ENCODE results near the gene SORCS2.

Gene SORCS2

DNA sequence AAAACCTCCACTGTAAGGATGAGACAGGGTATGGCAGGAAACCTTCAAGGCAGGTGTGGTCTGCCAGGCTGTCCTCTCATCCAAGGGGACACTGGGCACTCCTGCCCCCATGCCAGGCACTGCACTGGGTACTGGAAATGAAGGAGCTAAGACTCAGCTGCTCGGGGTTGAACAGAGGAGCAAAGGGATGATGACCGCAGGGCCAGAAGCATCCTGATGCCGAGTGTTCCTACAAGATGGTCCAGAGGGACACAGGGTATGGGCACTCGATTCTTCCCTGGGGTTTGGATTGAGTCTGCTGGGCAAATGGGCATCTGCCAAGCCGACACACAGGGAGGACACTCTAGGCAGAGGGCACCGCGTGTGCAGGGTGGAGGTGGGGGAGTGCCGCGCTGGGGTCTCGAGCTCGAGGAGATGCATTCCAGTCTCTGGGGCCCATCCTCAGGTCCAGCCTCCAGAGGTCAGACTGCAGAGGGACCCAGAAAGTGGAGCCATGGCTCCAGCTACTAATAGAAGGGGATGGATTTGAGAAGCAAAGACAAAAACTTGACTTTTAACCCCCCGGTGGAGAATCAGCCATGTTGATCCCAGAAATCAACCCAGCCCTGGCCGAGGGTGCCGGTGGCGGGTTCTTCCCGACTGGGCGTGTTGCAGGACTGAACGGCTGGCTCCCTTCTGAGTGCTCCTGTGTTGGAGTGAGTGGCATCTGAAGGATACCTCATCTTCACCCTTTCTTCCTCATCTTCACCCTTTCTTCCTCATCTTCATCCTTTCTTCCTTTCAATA, 500.3 kb downstream of the SORCS2 start:
- DNase-seq (ENCODE audit: low read depth): no peak

DNA sequence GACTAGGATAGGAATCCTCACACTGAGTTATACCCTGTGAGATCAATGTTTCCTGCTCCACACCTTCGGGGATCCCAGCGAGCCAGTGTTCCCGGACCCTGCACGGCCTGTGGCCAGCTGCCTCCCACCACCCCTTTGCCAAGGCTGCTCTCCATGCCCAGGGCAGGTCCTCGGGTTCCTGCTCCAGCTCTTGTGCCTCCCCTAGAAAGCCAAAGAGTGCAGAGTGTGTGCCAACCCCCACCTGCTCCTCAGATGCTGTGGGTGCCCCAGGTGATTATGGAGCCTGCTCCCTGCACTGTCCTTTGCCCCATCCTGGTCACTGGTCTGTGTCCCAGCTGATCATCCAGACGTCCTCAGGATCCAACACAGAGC, 500.9 kb downstream of the SORCS2 start:
- no peak for DNase-seq (ENCODE audit: low read depth)

DNA sequence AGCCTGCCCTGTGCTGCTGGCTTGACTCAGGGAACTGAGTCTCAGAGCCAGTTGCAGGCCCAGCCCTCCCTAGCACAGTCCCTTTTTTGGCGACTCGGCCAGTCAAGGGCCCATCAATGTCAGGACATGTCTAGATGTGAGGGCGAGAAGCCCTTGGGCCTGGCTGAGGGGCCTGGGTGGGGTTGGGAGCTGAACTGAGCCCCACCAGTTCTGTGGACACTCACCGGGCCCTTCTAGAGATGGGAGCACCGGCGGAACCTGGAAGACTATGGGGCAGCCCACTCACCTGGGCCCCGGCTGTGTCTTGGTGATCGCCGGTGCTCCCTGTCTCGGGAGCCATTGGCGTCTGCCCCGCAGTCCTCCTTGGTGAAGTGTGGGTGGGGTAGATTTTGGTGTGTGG, 501.4 kb downstream of the SORCS2 start:
- DNase-seq (ENCODE audit: low read depth): no peak

DNA sequence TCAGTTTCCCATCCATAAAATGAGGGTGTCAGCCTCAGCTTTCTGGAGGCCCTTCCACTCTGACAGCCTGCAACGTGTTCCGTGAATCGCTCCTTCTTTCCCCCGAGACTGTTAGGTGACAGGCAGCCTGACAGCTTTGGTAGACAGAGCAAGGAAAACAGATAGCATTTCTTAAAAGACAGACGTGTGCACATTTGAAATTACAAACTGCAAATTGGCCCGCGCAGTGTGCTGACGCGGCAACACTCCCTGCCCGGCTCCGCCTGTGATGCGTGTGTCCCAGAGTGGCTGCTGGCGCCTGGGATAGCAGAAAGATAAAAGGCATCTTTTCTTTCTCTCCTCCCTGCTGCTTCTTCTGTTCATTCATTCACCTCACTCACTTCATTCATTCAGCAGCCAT, 502.0 kb downstream of the SORCS2 start:
- DNase-seq (ENCODE audit: low read depth): no peak

DNA sequence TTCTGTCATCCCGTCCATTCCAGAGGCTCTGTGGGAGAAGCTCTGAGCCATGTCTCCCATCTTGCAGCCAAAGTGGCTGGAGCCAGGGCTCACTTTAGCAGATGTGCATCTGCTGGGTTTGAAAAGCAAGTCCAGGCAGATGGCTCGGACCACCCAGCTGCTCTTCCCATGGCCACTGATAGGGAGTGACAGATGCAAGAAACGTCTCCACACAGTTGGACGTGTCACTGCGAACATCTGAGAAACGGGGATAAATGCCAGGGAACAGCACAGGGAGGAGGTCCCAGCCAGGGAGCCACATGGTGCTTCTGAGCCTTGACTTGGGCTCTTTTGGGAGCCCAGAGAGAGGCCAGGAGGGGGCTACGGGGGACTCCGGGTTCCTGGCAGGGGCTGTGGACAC, 505.0 kb downstream of the SORCS2 start:
- no peak for DNase-seq (ENCODE audit: low read depth)

DNA sequence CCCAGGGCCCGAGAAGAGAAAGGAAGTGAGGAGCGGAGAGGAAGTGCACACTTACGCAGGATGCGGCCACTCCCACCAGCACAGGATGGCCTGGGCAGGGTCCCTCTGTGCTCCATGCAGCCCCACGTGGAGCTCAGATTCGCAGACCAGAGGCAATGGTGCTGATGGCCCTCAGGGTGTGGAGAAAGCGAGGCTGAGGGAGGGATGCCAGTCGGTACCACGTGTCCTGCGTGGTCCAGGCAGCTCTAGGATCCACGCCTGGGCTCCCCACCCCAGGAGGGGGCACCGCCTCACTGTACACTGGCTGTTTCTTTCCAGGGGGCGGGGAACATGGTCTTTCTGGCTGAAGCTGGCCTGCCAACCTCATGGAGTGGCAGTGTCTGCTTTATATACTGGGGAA, 505.5 kb downstream of the SORCS2 start:
- no peak for DNase-seq (ENCODE audit: low read depth)

DNA sequence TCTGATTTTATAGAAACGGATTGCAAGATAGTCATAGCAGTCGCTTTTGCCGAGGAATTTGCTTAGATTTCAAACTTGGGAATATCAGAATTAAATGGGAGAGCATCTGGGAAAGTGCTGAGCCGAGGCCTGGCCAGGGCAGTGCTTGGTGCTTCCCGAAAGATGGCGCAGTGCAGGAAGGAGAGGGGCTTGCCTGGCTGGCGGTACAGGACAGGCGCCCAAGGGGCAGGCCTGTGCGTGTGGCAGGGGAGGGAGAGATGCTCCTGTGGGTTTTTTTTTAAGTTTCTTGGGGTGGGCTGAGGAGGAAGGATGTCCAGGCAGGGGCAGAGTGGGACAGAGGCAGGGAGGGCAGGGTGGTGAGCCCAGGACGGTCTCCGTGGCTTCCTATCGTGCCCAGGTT, 506.2 kb downstream of the SORCS2 start:
- no peak for DNase-seq (ENCODE audit: low read depth)

DNA sequence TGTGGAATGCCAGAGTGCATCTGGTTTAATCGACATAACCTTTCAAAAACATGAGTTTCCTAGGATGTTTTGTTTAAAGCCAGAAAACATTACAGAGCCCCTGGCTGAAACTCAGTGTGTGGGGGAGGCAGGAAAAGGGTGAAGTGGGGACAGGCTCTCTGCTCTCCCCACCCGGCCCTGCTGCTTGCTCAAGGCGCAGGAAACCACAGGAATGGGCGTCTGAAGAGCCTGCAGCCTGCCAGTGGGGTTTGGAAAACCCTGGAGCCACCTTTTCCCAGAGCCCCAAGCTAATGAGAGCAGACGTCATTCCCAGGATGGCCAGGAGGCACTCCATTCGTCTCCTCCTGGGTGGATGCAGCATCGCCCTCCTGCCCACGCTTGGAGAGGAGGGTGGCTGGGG, 506.7 kb downstream of the SORCS2 start:
- no peak for DNase-seq (ENCODE audit: low read depth)

DNA sequence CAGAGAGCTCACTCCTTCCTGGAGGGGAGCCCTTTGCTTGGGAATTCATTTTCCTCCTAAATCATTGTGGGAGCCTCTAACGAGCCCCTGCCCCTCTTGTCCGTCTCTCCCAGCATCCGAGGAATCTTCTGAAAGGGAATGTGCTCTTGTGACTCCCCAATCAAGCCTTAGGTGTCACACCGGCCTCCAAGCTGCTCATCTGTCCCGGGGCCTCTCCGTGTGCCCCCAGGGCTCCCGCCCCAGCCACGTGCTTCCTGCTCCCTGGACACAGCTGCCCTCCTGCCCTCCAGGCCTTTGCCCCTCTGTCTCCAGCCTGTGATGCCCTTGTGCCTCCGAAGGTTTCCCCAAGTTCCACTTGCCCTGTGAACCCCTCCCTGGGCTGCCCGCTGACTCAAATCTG, 507.5 kb downstream of the SORCS2 start:
- DNase-seq (ENCODE audit: low read depth): no peak

DNA sequence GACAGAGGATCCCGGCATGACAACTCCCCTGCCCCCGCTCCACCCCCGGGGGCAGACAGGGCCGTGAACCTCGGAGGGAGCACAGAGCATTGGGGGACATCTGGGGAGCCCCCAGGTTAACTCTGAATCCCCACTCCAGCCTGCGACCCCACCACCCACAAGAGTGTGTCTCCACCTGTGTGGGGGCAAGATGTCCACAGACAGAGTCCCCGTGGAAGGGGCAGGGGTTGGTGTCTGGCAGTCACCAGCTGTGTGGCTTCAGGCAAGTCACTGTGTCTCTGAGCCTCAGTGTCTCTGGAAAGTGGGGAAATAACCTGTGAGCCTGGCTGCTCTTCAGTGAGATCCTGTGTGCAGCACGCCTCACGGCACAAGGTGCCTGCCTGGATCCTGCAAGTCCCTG, 508.3 kb downstream of the SORCS2 start:
- DNase-seq (ENCODE audit: low read depth): no peak

DNA sequence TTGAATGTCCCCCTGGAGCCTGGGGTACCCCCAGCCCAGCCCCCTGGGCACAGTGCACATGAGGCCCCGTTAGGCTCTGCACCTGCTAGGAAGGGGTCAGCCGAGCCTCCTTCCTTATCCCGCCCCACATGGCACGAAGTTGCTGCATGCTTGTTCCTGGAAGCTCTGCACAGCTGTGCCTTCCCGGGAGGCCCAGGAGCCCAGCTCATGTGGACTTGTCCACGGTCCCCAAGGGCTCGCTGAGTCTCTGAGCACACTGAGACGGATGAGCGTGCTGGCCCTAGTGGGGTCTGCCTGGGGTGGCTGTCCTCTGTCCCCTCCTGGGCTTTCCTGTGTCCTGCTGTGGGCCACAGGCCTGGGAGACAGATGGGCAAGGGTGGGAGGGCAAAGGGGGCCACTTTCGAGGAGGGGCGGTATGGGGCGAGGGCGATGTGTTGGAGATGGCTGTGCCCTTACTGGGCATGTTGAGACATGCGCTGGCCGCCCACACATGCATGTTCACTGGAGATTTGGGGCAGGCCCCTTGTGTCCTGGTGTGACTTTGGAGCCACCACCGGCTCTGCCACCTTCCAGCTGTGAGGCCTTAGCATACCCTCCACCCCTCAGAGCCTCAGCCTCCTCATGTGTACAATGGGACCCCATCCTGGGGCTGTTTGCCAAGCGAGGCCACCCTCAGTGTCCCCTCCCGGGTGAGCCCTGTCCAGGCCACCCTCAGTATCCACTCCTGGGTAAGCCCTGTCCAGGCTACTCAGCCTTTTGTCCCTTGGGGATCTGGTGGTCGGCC, 509.7 kb downstream of the SORCS2 start:
- DNase-seq (ENCODE audit: low read depth): no peak

DNA sequence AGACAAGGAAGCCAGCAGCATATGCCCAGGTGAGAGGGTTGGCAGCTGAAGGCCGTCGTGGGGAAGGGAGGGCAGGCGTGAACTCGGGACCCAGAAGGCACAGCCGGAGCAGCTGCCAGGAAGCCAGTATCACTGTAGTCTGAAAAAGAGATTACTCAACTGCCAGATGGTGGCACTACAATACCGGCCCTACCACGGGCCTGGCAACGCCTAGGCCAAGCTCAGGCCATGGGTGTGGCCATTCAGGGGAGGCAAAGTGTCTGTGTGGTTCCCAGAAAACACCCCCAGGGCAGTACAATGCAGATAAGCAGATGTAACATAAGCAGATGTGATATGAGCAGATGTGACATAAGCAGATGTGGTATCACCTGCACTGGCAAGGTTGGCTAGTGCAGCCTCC, 511.4 kb downstream of the SORCS2 start:
- no peak for DNase-seq (ENCODE audit: low read depth)

DNA sequence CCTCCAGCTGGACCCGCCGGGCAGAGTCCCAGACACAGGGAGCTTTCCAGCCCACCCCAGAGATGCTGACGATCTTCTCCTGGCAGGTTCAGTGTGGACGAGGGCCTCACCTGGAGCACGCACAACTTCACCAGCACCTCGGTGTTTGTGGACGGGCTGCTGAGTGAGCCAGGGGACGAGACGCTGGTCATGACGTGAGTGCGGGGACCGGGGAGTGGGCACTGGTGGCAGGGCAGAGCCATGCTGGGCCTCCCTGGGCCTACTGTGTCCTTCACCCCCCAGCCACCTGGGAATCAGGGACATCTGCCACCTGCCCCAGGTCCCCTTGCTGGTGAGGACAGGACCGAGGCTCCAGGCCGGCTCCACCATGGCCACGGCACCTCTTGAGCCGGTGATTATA, 511.8 kb downstream of the SORCS2 start:
- DNase-seq (ENCODE audit: low read depth): no peak

DNA sequence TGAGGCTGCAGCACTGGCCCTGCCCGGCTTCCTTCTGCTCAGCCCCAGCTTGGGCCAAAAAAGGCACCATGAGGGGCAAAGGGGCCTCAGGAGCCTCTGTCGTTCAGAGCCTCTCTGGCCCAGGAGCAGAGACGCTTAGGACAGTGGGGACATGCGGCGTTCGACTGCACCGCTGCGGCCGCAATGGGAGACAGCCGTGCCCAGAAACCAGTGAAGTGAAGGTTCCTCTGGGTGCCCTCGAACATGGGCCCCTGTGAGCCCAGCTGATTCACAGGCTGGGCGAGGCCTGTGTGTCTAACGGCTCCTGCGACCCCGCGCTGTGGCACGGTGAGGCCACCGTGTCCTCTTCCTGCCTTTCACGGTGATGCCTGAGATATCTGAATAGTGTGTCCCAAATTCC, 512.3 kb downstream of the SORCS2 start:
- no peak for DNase-seq (ENCODE audit: low read depth)

DNA sequence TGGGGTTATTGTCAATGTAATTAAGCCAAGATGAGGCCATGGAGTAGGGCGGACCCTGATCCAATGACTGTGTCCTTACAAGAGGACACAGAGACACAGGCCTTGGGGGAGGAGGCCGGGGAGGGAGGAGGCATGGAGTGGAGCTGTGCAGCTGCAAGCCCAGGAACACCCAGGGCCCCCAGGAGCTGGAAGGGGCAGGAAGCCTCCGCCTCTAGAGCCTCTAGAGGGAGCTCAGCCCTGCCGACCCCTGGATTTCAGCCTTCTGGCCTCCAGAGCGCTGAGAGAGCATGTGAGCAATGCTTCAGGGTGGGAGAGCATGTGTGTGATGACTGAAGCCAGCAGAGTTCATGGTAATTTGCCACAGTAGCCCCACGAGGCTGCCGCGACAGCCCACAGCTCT, 512.7 kb downstream of the SORCS2 start:
- no peak for DNase-seq (ENCODE audit: low read depth)

DNA sequence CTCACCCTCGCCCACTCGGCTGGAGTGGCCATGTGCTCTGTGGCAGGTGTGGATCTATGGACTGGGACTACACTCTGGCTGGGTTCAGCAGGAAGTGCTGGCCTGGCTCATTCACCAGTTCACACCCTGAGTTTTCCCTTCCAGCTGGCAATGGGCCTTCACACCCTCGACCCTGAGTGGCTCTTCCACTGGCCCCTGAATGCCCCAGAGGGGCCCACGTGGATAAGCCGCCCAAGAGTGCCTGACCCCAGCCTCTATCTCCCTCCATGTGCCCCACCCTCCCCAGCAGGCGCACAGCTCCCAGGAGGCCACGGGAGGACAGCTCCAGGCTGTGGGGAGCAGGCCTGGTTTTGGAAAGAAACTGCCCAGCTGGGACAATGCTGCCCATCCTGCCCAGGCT, 513.3 kb downstream of the SORCS2 start:
- no peak for DNase-seq (ENCODE audit: low read depth)

DNA sequence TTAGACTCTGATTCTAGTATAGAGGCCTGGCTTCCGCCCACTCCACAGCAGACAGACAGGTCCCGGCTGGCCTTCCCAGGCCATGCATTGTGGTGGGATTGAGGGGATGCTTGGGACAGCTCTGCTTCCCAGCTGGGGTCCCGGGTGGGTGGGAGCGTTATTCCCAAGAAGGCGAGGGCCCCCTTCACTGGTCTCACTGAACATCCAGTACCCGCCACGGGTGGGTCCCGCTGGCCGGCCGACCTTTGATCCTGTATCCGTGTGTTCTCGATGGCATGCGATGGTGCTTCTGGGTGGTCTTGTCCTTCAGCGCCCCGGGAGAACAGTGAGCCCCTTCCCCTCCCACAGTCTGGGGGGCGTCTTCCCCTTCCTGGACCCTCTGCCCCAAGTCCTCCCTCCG, 515.9 kb downstream of the SORCS2 start:
- no peak for DNase-seq (ENCODE audit: low read depth)

DNA sequence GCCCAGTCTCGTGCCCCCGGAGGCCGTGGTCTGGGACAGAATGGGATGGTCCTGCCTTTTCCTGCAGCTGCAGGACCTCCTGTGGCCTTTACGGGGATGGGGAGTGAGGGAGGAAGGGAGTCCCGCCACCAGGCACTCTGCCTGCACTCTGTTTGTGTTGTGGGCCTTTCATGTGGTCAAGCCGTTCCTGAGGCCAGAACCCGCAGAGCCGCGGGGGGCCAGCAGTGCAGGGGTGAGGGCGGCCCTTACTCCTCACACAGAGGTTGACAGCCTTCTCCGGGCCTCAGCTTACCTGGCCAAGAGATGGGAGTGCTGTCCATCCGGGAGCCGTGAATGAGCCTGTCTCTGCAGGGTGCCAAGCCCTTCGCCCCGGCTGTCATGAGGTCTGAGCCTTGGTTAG, 516.6 kb downstream of the SORCS2 start:
- no peak for DNase-seq (ENCODE audit: low read depth)

DNA sequence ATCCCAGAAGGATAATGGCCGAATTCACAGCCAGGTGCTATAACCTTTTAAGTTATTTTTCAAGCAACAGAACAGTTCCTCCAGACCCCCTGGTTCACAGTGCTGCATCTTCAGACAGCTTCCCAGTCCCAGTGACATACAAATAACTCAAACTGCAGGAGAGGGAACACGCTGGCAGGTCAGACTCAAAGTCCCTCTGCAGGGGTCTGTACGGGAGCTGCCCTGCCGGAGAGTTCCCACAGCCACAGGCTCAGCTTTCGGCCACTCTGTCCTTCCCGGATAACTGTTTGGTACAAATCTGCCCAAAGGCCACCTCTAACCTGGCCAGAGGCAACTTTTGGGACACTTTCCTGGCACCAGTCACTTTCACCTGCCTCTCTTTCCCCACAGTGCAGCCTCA, 517.1 kb downstream of the SORCS2 start:
- DNase-seq (ENCODE audit: low read depth): no peak

DNA sequence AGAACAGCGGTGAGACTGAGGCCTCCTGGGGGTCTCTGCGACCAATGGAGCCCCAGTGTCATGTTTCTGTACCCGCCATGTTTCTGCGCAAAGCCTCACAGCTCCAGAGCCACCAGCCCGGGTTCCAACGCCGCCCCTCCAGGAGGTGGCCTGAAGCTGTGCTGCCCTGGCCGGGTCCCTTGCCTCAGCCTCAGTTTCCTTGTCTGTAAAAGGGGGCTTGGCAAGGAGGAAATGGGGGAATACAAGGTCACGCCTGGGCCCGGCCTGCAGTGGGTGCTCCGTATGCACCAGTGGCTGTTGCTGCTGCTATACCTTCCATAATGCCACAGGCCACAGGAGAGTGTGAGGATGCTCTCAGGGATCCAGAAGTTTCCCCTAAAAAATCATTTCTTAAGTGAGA, 517.8 kb downstream of the SORCS2 start:
- no peak for DNase-seq (ENCODE audit: low read depth)

DNA sequence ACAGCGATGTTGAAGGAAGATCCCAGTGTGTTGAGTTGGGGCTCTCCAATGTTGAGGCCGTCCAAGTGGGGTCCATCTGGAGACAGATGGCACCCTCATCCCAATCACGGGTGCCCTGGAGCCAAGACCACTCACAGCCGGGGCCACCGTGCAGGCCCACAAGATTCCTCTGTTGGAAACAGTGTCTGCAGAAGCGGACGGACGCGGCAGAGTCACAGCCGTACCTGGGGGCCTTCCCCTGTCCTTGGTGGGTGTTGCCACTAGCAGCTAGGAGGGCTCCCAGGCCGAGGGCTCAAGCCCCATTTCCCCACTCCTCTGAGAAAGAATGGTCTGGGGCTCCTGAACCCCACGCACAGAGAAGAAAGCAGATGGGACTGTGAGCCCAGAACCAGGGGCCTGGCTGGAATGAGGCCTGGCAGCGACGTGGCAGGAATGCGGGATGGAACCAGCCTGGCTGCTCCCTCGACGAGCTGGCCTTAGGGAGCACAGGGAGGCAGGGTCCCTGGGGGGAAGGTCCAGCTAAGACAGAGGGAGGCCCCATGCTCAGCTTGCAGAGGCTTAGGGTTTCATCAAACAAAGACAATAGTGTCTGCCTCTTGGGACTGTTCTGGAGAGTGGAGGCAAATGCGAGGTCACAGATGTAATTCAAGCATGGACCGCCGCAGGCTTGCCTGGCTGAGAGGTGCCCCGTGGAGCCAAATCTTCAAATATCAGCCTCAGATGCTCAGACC, 518.4 kb downstream of the SORCS2 start:
- no peak for DNase-seq (ENCODE audit: low read depth)

DNA sequence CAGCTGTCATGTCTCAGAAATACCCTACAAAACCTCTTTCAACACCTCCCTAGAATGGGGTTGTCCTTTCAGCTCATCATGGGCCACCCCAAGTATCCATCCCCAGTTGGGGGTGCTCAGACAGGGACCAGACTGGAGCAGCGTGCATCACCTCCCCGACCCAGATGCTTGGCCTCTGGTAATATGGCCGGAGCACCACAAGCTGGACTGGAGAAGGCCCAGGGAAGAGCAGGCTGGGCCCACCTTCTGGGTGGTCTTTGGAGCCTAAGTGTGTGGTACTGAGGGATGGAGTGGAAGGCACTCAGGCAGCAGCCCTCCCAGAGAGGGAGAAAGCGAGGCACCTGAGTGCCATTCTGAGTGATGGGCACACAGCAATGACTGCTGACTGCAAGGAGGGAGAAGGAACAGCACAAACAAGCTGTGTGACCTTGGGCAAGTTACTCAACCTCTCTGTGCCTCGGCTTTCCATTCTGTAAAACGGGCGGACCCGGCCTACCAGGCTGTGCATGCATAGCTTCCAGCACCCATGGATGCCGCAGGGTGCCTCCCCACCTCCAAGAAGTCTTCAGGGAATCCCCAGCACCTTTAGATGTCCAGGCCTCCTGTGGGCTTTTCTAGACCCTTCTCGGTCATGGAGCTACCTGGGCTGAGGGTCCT, 519.1 kb downstream of the SORCS2 start:
- DNase-seq (ENCODE audit: low read depth): no peak
